GM12865 (cell line): ENCODE measurements around the gene GALNTL6.

Source experiments
- DNase-seq: peaks from one replicate; pipeline ENCODE4 v3.0.0; 2010; ENCODE audit warnings: low read depth
- H3K4me3 ChIP-seq: 2 replicates; pipeline ENCODE4 v1.5.1; 2011; ENCODE audit warnings: mild to moderate bottlenecking, low read depth, low read length, control low read depth
- TF ChIP-seq, protein P1 (sequence below): IDR thresholded peaks from 2 replicates; pipeline ENCODE4 v1.5.1; 2011; ENCODE audit warnings: low read length, control low read depth, low read depth, inconsistent platforms; ENCODE audit not compliant: insufficient read depth; ENCODE audit errors: missing control alignments

GALNTL6 gene

DNA sequence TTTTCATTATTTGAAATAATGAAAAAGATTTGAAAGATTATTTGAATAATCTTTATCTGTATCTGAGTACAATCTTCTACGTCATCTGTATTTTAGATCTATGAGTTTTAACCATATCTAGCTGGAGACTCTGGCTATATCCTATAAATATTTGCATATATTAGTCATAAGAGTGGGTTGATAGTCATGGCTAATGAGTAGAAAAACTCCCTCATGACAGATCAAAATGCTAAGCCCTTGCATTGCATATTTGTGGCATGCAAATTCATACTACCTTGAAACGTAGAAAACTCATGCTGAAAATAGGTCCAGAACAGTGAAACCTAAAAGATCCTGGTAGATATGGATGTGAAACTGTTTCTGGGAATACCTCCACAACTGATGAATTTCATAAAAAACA is 291.3 kb downstream of the GALNTL6 start:
- H3K4me3 ChIP-seq: no peak overlapping the region
- no peak for DNase-seq
- TF ChIP-seq, protein P1, sequence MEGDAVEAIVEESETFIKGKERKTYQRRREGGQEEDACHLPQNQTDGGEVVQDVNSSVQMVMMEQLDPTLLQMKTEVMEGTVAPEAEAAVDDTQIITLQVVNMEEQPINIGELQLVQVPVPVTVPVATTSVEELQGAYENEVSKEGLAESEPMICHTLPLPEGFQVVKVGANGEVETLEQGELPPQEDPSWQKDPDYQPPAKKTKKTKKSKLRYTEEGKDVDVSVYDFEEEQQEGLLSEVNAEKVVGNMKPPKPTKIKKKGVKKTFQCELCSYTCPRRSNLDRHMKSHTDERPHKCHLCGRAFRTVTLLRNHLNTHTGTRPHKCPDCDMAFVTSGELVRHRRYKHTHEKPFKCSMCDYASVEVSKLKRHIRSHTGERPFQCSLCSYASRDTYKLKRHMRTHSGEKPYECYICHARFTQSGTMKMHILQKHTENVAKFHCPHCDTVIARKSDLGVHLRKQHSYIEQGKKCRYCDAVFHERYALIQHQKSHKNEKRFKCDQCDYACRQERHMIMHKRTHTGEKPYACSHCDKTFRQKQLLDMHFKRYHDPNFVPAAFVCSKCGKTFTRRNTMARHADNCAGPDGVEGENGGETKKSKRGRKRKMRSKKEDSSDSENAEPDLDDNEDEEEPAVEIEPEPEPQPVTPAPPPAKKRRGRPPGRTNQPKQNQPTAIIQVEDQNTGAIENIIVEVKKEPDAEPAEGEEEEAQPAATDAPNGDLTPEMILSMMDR: no peak

DNA sequence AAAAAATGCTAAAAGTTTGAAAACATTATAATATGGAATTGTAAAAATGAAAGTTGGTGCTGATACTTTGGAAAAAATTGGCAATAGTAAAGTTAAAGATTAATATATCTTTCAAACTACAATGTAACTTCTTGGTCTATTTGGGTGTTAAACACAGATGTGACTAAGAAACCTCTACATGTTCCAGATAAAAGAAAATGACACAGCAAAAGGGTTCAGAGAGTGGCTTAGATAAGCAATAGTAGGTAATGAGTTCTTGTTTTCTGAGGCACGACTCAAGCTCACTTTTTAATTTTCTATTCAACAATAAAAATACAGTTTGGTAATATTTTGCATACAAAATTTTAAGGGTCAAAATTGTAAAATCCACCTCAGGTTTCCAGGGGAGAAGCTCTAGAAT is 292.7 kb downstream of the GALNTL6 start:
- H3K4me3 ChIP-seq: no peak overlapping the region
- DNase-seq: no peak
- TF ChIP-seq, protein P1: no peak

DNA sequence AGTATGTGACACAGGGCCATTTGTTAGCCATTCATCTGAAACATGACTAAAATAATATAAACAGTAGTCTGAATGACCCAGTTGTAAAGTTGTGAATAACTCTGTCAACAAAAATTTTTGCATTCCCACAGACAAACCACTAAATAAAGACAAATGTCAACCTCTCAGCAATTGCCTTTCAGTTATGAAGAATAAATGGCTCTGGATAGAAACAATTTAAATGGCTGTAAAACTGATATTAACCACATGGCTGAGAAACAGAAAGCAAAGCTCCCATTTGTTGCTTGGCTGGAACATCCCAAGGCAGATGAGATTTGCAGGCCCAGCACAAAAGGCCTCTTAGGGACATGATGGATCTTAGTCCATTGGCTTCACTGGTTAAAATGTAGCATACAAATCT is 296.3 kb downstream of the GALNTL6 start:
- H3K4me3 ChIP-seq: no peak overlapping the region
- no peak for DNase-seq
- TF ChIP-seq, protein P1: no peak

DNA sequence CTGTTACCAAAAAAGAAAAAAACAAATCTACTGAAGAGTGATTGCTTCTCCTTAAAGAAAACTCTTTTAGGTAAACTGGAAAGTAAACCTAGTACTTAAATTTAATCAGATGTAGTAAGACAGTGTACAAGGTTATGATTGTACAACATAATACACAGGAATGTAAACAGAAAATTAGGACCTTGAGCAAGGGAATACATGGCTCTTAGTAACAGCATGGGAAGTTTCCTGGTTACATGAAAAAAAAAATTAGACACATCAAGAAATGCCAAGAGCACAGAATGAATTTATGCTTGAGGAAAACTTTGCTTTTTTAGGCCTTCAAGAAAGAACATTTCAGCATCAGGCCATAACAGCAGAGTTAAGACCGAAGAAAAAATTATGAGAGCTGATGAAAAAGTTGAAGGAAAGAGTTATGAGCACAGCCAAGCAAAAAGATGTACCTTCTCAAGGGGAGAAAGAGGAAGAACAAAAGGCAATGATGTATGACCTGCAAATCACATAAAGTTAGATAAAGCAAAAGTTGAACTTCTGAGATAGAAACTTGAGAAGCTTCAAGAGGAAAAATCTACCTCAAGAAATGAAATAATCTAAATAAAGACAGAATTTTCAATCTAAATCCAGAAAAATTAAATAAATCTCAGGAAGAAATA is 311.6 kb downstream of the GALNTL6 start:
- TF ChIP-seq, protein P1: no peak
- no peak overlapping the region for H3K4me3 ChIP-seq
- no peak for DNase-seq

DNA sequence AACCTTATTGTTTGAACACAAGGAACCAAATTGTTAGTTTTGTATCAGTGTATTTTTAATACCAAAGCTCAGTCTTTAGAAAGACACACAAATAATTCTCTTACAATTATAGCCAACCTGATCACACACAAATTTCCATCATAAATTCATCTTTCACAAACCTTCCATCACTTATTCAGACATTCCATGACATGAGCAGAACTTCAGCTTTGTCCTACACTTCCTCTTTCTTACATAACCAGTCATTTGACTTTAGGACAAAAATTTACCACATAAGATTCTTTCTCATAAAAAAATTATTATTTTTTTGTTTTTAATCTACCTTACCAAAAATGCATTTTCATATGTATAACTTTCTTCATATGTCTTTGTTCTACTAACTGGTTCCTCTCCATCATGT is 312.2 kb downstream of the GALNTL6 start:
- TF ChIP-seq, protein P1: no peak
- no peak overlapping the region for H3K4me3 ChIP-seq
- DNase-seq: no peak

DNA sequence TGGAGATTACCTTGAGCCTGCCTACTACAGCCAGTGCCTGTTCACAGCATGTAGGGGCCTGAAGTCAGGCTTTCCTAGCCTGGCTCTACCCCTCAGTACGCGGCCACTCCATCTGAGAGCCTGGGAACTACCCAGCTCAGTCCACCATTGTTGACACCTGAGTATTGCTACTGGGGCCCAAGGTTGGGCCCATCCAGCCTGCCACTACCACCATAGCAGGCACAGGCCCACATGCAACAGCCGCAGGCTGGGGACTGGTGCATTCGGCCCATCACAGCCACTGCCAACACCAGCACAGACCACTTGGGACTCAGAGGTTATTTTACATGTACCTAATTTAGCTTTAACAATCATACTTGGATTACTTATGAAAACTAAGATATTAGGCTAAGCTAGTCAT is 314.0 kb downstream of the GALNTL6 start:
- DNase-seq: no peak
- TF ChIP-seq, protein P1: no peak
- no peak overlapping the region for H3K4me3 ChIP-seq

DNA sequence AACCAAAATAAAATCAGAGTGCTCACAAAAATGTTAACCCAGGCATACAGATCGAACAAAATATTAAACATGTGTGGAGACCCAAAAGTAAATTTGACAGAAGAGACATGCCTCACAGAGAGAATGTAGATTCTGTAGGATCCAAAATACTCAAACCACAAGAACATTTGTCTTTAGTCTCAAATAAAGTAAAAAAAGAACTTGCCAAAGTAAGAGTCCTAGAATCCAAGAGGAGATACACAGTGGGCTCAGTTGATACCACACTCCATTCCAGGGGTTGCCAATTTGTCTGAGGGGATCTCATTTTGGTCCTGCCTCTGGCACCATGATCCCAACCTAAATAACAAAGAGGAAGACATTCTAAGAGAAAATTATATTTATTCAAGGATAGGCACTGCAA is 316.4 kb downstream of the GALNTL6 start:
- H3K4me3 ChIP-seq: no peak overlapping the region
- no peak for DNase-seq
- TF ChIP-seq, protein P1: no peak
